MM.1S (cell line): ENCODE measurements around the gene KRT74.

ENCODE experiments used
- DNase-seq: peaks from one replicate; pipeline ENCODE4 v3.0.0-alpha.2; 2015
- H2AFZ ChIP-seq: fragments of 300-600 bp; sonication (generic); 2 replicates; pipeline ENCODE4 v1.6.0; 2016; ENCODE audit warnings: antibody characterized with exemption, low read length
- H3F3A ChIP-seq: fragments of 300-600 bp; sonication (generic); 2 replicates; pipeline ENCODE4 v1.6.1; 2016; ENCODE audit warnings: mild to moderate bottlenecking, antibody characterized with exemption, low read length, moderate library complexity, mixed read lengths; ENCODE audit not compliant: insufficient read depth
- H3K27ac ChIP-seq: fragments of 300-600 bp; sonication (generic); 2 replicates; pipeline ENCODE4 v1.5.1; 2016; ENCODE audit warnings: mild to moderate bottlenecking, low read length
- H3K27me3 ChIP-seq: fragments of 300-600 bp; sonication (generic); replicated peaks from 2 replicates; pipeline ENCODE4 v1.6.0; 2016; ENCODE audit warnings: low read length; ENCODE audit not compliant: insufficient read depth
- H3K36me3 ChIP-seq: fragments of 300-600 bp; sonication (generic); replicated peaks from 2 replicates; pipeline ENCODE4 v1.6.1; 2016; ENCODE audit warnings: mild to moderate bottlenecking, low read length, mixed read lengths; ENCODE audit not compliant: insufficient read depth
- H3K4me1 ChIP-seq: fragments of 300-600 bp; sonication (generic); 2 replicates; pipeline ENCODE4 v1.6.1; 2016; ENCODE audit warnings: low read length, mixed read lengths
- H3K4me2 ChIP-seq: fragments of 300-600 bp; sonication (generic); 2 replicates; pipeline ENCODE4 v1.6.0; 2016; ENCODE audit warnings: low read depth, low read length
- H3K4me3 ChIP-seq: fragments of 300-600 bp; sonication (generic); 2 replicates; pipeline ENCODE4 v1.5.1; 2016; ENCODE audit warnings: low read length, mixed read lengths
- H3K79me2 ChIP-seq: fragments of 300-600 bp; sonication (generic); 2 replicates; pipeline ENCODE4 v1.6.1; 2016; ENCODE audit warnings: mixed run types, low read length, mixed read lengths
- H3K9ac ChIP-seq: fragments of 300-600 bp; sonication (generic); 2 replicates; pipeline ENCODE4 v1.6.1; 2016; ENCODE audit warnings: low read length, mixed read lengths
- H3K9me2 ChIP-seq: fragments of 300-600 bp; sonication (generic); replicated peaks from 2 replicates; pipeline ENCODE4 v1.6.1; 2016; ENCODE audit warnings: mild to moderate bottlenecking, low read length, mixed read lengths; ENCODE audit not compliant: insufficient read depth
- H3K9me3 ChIP-seq: fragments of 300-600 bp; sonication (generic); replicated peaks from 2 replicates; pipeline ENCODE4 v1.6.1; 2016; ENCODE audit warnings: mild to moderate bottlenecking, low read length, mixed read lengths; ENCODE audit not compliant: insufficient read depth
- H4K20me1 ChIP-seq: fragments of 300-600 bp; sonication (generic); 2 replicates; pipeline ENCODE4 v1.6.1; 2016; ENCODE audit warnings: mild to moderate bottlenecking, low read length, moderate library complexity, mixed read lengths; ENCODE audit not compliant: insufficient read depth
- CTCF ChIP-seq: fragments of 300-600 bp; sonication (generic); IDR thresholded peaks from 2 replicates; pipeline ENCODE4 v1.5.1; 2016; ENCODE audit warnings: antibody characterized with exemption, low read length, mixed read lengths
- EZH2 ChIP-seq: fragments of 300-600 bp; sonication (generic); optimal IDR thresholded peaks from 2 replicates; pipeline ENCODE3; 2017; ENCODE audit warnings: low read depth, mild to moderate bottlenecking, antibody characterized with exemption, low read length, mixed read lengths
- EZH2phosphoT487 ChIP-seq: fragments of 300-600 bp; sonication (generic); IDR thresholded peaks from 2 replicates; pipeline ENCODE4 v1.6.1; 2018; ENCODE audit warnings: antibody characterized with exemption, low read length

Gene KRT74

GRCh38 chr12:52573743-52574142 is at the start of gene KRT74:
Gene KRT74, minus strand, starts transcription at chr12:52573843. Its CDS starts 66 bp downstream, at chr12:52573777.
- Histone ChIP-seq H3K27me3 (peaks cover 89% of the 10 kb centered on the region), H3K9ac (no peak within 1 kb of the TSS), H3K79me2 (no peaks in the 10 kb centered on the region), H4K20me1 (no peaks in the 10 kb centered on the region), H3K4me2 (no peak within 1 kb of the TSS), H3K27ac (no peak within 1 kb of the TSS), H3K36me3 (no peaks in the 10 kb centered on the region), H2AFZ (no peak within 1 kb of the TSS), H3F3A (no peaks in the 10 kb centered on the region), H3K9me3 (no peaks in the 10 kb centered on the region), H3K4me1 (no peaks in the 10 kb centered on the region), H3K4me3 (no peak within 1 kb of the TSS), H3K9me2 (no peaks in the 10 kb centered on the region)
- no peak for DNase-seq
- TF ChIP-seq EZH2phosphoT487 = no peak
- TF ChIP-seq CTCF = no peak
- no peak for TF ChIP-seq EZH2

- H2AFZ ChIP-seq = no peak overlapping the region
- H3K27ac ChIP-seq = no peak overlapping the region
- no peaks in the 10 kb centered on the region for H3K9me3 ChIP-seq
- no peak for DNase-seq
- no peaks in the 10 kb centered on the region for H3K36me3 ChIP-seq
- no peaks in the 10 kb centered on the region for H4K20me1 ChIP-seq
- H3F3A ChIP-seq = no peaks in the 10 kb centered on the region
- no peaks in the 10 kb centered on the region for H3K9me2 ChIP-seq
- TF ChIP-seq CTCF (no peak), EZH2 (no peak)
- no peak overlapping the region for H3K9ac ChIP-seq
- no peaks in the 10 kb centered on the region for H3K4me1 ChIP-seq
- peaks cover 30% of the 10 kb centered on the region for H3K27me3 ChIP-seq
- no peak overlapping the region for H3K4me3 ChIP-seq
- no peak overlapping the region for H3K4me2 ChIP-seq
- H3K79me2 ChIP-seq = no peaks in the 10 kb centered on the region
Observed at GRCh38 chr12:52622349-52622748, 48.7 kb upstream of the KRT74 start.

GRCh38 chr12:52618866-52619265 is 45.2 kb upstream of the KRT74 start:
- Histone ChIP-seq H4K20me1 (no peaks in the 10 kb centered on the region), H3K4me2 (no peak overlapping the region), H3K9ac (no peak overlapping the region), H3F3A (no peaks in the 10 kb centered on the region), H3K9me2 (no peaks in the 10 kb centered on the region), H3K9me3 (no peaks in the 10 kb centered on the region), H2AFZ (no peak overlapping the region), H3K27ac (no peak overlapping the region), H3K36me3 (no peaks in the 10 kb centered on the region), H3K27me3 (peaks cover 44% of the 10 kb centered on the region), H3K79me2 (no peaks in the 10 kb centered on the region), H3K4me3 (no peak overlapping the region), H3K4me1 (no peaks in the 10 kb centered on the region)
- DNase-seq = no peak
- TF ChIP-seq EZH2 = no peak
- TF ChIP-seq EZH2phosphoT487 = no peak
- TF ChIP-seq CTCF = no peak
